ENCODE data around the gene PNCK.

Gene PNCK

GRCh38 chrX:153657161-153657560 is 16.5 kb downstream of the PNCK start:
- no peak for DNase-seq

DNA sequence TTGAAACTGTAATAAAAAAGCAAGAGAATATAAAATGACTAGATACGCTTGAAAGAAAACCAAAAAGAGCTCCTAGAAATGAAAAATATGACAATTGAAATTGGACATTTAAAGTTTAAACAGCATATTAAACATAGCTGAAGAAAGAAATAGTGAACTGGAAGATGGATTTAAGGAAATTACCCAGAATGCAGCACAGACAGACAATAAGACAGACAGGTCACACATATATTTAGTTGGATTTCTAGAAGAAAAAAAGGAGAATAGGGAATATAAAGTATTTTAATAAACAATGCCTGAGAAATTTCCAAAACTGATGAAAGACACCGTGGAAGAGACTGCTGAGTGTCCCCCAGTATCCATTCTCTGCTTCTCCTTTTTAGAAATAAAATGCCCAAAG is 20.1 kb downstream of the PNCK start:
- no peak for DNase-seq

DNA sequence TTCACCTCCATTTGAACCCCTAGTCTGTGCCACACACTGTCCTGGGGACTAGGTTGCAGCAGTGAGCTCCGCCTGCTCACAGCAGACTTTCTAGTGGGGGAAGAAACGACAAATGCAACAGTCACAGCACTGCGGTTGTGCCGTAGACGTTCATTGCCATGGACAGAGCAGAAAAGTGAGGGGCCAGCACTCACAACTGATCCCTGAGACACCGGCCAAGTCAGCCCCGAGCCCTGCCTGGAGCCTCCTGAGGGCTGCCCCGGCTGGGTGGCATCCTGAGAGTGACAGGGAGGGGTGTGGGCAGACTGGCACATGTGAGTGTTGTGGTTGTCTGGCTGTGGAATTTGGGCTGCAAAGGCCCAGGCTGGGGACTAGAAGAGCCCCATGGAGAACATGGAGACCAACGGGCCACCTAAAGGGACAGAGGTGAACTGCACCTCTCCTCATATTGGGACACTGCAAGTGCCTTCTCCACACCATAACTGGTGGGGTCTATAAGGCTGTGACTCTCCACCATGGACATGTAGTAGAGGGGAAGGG is 22.0 kb downstream of the PNCK start:
- DNase-seq, result no peak

DNA sequence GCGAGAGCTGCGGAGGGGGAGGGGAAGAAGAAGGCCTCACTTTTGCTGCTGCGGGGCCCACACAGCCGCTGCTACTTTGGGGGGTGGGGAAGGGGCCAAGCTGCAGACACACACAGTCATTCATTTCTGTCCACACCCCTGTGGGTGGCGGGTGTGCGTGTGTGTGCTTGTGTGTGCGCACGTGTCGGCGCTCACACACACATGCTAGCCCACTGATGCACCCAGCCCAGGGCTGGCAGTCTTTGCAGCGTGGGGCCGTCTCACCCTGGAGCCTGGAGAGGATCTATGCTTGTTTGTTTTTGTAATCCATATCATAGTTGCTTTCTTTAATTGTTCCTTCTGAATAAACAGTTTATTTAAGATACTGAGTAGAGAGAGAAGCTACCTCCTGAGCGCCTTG is 22.7 kb downstream of the PNCK start:
- DNase-seq, result no peak

DNA sequence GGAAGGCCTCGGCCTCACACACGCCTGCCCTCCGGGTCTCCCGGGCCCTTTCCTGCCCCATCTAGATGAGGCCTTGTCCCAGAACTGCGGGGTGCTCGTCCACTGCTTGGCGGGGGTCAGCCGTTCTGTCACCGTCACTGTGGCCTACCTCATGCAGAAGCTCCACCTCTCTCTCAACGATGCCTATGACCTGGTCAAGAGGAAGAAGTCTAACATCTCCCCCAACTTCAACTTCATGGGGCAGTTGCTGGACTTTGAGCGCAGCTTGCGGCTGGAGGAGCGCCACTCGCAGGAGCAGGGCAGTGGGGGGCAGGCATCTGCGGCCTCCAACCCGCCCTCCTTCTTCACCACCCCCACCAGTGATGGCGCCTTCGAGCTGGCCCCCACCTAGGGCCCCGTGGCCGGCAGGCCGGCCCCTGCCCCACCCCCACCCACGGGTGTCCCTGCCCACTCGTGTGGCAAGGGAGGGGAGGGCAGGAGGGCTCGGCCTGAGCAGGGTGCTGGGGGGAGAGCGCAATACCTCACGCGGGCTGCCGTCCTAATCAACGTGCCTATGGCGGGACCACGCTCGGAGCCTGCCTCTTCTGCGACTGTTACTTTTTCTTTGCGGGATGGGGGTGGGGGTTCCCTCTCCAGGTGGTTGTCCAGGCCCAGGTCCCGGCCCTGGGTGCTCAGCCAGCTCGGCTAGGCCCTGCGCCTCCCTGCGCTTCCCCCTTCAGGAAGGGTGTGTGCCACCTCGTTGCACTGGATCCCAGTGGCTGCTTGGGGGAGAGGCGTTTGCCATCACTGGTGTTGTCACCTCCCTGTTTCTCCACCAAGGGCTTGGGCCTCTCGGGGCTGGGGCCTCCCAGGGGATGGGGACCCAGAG is 23.5 kb downstream of the PNCK start:
- no peak for DNase-seq

- no peak for DNase-seq
Measured at GRCh38 chrX:153649178-153649914, 24.3 kb downstream of the PNCK start.

- DNase-seq, result no peak
Measured at GRCh38 chrX:153648358-153649177, 25.0 kb downstream of the PNCK start.

DNA sequence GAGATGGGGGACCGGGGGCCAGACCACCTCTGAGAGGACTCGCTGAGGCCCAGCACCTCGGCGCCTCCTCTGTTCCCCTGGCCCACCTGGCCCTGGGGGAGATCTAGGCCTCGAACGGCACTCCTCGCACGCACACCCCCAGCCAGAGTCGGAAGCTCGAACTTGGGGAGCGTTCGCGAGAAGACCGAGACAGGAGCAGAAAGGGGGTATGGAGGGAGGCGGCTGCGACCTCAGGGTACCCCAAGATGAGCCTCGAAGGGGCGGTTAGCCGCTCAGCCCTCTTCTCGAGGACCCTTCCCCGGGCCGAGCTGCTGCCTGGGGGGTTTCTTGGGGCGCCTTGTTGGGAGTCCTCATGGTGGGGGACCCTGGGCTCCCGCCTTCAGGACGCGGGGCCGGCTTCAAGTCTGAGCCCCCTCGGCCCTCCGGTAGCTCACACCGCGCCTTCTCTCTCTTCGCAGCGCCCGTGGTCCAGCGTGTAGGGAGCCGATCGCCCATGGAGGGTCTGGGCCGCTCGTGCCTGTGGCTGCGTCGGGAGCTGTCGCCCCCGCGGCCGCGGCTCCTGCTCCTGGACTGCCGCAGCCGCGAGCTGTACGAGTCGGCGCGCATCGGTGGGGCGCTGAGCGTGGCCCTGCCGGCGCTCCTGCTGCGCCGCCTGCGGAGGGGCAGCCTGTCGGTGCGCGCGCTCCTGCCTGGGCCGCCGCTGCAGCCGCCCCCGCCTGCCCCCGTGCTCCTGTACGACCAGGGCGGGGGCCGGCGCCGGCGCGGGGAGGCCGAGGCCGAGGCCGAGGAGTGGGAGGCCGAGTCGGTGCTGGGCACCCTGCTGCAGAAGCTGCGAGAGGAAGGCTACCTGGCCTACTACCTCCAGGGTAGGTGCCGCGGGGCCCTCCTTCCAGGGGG is 25.9 kb downstream of the PNCK start:
- no peak for DNase-seq

GRCh38 chrX:153646620-153647373 is 26.8 kb downstream of the PNCK start, which contains the start of gene DUSP9:
TSS of gene DUSP9 (plus strand) at chrX:153647203. CDS start at chrX:153647954, 751 bp downstream.
- DNase-seq, result no peak

DNA sequence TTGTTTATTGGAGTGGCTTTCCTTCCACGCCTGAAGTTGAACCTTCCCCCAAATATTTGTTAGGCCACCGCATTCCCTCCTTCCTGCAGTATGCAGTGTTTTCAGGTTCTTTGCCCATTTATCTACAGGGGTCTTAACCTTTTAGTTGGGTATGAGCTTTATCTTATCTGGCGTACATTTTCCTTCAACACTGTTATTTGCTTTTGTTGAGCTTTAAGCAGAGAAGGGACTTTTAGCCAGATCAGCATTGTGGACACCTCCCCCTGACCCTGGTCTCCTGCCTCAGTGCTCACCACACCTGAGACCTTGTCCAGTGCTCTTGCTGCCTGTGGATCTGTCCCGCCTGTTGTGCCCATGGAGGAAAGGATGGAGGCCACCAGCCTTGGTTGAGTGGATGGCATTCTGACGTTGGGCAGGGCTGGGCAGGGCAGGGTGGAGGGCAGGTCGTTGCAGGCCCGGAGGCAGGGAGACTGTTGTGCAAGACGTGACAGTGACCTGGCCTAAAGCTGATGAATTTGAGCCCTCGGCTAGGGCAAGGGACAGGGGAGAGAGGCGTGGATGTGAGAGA is 27.6 kb downstream of the PNCK start:
- no peak for DNase-seq

- no peak for DNase-seq
Measured at GRCh38 chrX:153645151-153645550, 28.5 kb downstream of the PNCK start.

GRCh38 chrX:153644356-153645125 is 29.1 kb downstream of the PNCK start:
- DNase-seq, result no peak

GRCh38 chrX:153643431-153644351 is 29.9 kb downstream of the PNCK start:
- DNase-seq, result no peak

DNA sequence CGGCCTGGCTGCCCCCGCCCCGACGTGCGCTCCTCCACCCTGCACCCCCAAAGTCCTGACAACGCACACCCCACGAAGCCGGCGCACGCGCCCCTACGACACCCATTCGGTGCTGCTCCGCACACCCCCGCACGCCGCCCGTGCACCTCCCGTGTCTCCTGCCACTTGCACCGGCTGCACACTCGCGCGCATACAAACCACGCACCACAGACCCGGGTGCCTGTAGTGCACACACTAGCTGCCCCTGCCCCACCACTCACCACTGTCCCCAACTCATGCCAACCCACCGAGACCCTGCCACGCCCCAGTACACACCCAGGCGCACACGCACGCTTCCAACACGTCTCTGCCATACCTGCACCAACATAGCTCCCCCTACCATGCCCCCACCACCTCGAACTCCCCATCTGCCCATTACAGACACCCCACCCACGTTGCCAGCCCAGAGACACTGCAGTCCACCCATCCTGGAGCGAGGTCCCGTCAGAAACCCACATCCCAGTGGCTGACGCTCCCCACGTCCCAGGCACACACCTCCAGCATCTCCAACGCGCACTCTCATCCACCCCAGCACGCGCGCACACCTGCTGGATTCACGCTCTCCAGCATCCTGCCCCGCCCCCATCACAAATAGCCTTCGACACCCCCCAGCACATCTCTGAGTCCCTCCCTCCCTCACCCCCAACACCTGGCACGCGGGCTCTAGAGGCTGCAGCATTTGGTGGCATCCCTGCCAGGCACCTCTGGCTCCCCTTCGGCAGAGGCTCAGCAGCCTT is 30.8 kb downstream of the PNCK start:
- no peak for DNase-seq

DNA sequence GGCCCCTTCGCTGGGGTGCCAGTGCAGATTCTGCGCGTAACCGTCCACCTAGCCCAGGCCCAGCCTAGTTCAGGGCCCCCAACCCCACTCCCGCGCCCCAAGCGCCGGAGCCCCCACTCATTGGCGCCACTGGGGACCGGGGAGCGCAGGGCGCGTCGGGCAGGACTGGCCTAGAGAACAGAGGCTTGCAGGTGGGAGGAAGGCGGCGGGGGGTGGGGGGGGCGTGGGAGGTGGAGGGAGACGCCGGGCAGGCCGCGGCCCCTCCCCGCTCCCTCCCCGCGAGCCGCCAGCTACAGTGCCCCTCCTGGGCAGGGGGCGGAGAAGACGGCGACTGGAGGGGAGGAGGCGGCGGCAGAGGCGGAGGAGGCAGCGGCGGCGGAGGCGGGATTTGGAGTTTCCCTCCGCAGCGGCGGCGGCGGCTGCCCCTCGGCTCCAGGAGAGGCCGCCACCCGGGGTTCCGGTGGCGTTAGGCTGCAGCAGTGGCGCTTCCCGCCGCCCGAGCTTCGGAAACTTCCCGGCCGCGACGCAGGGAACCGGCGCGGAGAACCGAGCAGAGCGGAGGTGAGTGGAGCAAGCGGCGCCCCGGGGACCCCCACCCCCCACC is 31.5 kb downstream of the PNCK start:
- DNase-seq, result no peak

GRCh38 chrX:153641627-153642026 is 32.0 kb downstream of the PNCK start:
- DNase-seq, result no peak
